Omental fat pad (tissue), 4 donors: ENCODE measurements around the gene ARHGEF37. TPM values are rescaled to one million over a fixed set of nuclear protein-coding genes. Genes with fewer than 3 reads are reported as not detected.
"Not testable (repeated sequence)": the region's sequence is repeated elsewhere in the genome, so short reads cannot be mapped to it uniquely, and the experiment has no call there.

Experiments used
- ATAC-seq: fragments of 150-250 bp; one replicate; pipeline ENCODE4 v1.9.1; 2016; ENCODE audit warnings: mild to moderate bottlenecking, moderate library complexity; ENCODE audit not compliant: low FRiP score
- DNase-seq: peaks from one replicate; pipeline ENCODE4 v3.0.0-alpha.2; 2019; ENCODE audit warnings: low spot score
- CTCF ChIP-seq, 3 donors: fragments of 450-650 bp; IDR thresholded peaks; one replicate each; pipeline ENCODE4 v1.5.1; 2016 to 2017; ENCODE audit warnings: antibody characterized with exemption in 3 of 3, mild to moderate bottlenecking in 3 of 3, moderate library complexity in 2 of 3
- total RNA-seq, 4 donors: library from RNA; depleted of rRNA; stranded (reverse); fragments of >200 nt; gene quantifications; one replicate each; pipeline ENCODE4 v1.1.0, GENCODE V29; 2016

The ARHGEF37 gene
- total RNA-seq, 4 donors from 2014 or later, result 3.1 to 8.5 (median 4.6) TPM

- no peak for ATAC-seq
- no peak for TF ChIP-seq CTCF (IDR thresholded peaks at IDR 0.05)
- DNase-seq, result no peak
Observed at GRCh38 chr5:149594206-149594895, 13.1 kb downstream of the ARHGEF37 start.

- ATAC-seq, DNase-seq: not testable (repeated sequence)
Observed at GRCh38 chr5:149595105-149595504, 13.8 kb downstream of the ARHGEF37 start.

- ATAC-seq (no peak), DNase-seq (no peak)
- no peak for TF ChIP-seq CTCF (IDR thresholded peaks at IDR 0.05)
Observed at GRCh38 chr5:149596712-149597111, 15.4 kb downstream of the ARHGEF37 start.

GRCh38 chr5:149597618-149598017 lies 16.3 kb downstream of the ARHGEF37 start:
- DNase-seq, result no peak
- no peak for TF ChIP-seq CTCF (IDR thresholded peaks at IDR 0.05)
- no peak for ATAC-seq

- ATAC-seq, result not testable (repeated sequence)
Observed at GRCh38 chr5:149598234-149598633, 16.9 kb downstream of the ARHGEF37 start.

GRCh38 chr5:149598966-149599365 lies 17.7 kb downstream of the ARHGEF37 start:
- ATAC-seq (no peak), DNase-seq (no peak)
- no peak for TF ChIP-seq CTCF (IDR thresholded peaks at IDR 0.05)

More at GRCh38 chr5:149598234-149598633, 16.9 kb downstream of the ARHGEF37 start:
- DNase-seq, result not testable (repeated sequence)

GRCh38 chr5:149599375-149599774 lies 18.1 kb downstream of the ARHGEF37 start:
- TF ChIP-seq CTCF (IDR thresholded peaks at IDR 0.05), result no peak
- no peak for DNase-seq
- ATAC-seq, result no peak

GRCh38 chr5:149600932-149601331 lies 19.6 kb downstream of the ARHGEF37 start:
- TF ChIP-seq CTCF (IDR thresholded peaks at IDR 0.05), result no peak
- no peak for DNase-seq
- no peak for ATAC-seq
